Pons (tissue), 1 donor: ENCODE results near the gene BRD4.

Source experiments
- DNase-seq: peaks from one replicate; pipeline ENCODE4 v3.0.0-alpha.2; 2016; ENCODE audit warnings: low spot score

Gene BRD4

GRCh38 chr19:15191982-15192381 is 140.4 kb downstream of the BRD4 start:
- DNase-seq: no peak

GRCh38 chr19:15191514-15191913 is 140.8 kb downstream of the BRD4 start:
- DNase-seq: no peak

- DNase-seq: no peak
Observed at GRCh38 chr19:15188851-15189250, 143.5 kb downstream of the BRD4 start.

- DNase-seq: no peak
Observed at GRCh38 chr19:15187026-15188007, 145.0 kb downstream of the BRD4 start.
